ENCODE results near the gene SUSD1. TPM values are rescaled to one million over a fixed set of nuclear protein-coding genes. Genes with fewer than 3 reads are reported as not detected.

The SUSD1 gene
- total and polyA plus RNA-seq, 7 donors, result 0.42 to 3.4 (median 1.7) TPM

DNA sequence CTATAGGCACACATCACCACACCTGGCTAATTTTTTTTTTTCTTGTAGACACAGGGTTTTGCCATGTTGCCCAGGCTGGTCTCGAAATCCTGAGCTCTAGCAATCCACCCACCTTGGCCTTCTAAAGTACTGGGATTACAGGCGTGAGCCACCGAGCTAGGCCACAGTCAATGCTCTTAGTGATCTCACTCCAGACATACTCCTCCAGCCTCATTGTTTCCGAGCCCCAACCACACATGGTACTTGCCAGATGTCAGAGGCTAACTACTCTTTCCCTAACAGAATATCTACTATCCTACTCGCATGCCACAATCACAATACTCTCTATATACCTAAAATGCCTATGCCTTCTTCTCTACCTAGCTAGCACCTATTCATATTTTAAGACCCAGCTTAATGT lies 17.1 kb downstream of the SUSD1 start:
- no peak overlapping the region for H3K4me3 ChIP-seq
- H3K27ac ChIP-seq, result no peak overlapping the region
- intact Hi-C loops (cut with DNase I), result no loop called here
- no peaks in the 10 kb centered on the region for H3K36me3 ChIP-seq (ENCODE audit: insufficient read depth in 1 of 2, low read depth in 1 of 2)
- no peaks in the 10 kb centered on the region for H3K9me3 ChIP-seq
- no peak for ATAC-seq
- H3K27me3 ChIP-seq (ENCODE audit: insufficient read depth in 3 of 3, low read length in 2 of 3), result no peaks in the 10 kb centered on the region
- DNase-seq, result no peak
- H3K4me1 ChIP-seq, result no peaks in the 10 kb centered on the region
- TF ChIP-seq, protein P1, sequence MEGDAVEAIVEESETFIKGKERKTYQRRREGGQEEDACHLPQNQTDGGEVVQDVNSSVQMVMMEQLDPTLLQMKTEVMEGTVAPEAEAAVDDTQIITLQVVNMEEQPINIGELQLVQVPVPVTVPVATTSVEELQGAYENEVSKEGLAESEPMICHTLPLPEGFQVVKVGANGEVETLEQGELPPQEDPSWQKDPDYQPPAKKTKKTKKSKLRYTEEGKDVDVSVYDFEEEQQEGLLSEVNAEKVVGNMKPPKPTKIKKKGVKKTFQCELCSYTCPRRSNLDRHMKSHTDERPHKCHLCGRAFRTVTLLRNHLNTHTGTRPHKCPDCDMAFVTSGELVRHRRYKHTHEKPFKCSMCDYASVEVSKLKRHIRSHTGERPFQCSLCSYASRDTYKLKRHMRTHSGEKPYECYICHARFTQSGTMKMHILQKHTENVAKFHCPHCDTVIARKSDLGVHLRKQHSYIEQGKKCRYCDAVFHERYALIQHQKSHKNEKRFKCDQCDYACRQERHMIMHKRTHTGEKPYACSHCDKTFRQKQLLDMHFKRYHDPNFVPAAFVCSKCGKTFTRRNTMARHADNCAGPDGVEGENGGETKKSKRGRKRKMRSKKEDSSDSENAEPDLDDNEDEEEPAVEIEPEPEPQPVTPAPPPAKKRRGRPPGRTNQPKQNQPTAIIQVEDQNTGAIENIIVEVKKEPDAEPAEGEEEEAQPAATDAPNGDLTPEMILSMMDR (IDR thresholded peaks at IDR 0.05), result no peak
- 85 to 92% (median 90%) methylated on average over 5 of the region's 5 CpGs for WGBS, 3 donors

DNA sequence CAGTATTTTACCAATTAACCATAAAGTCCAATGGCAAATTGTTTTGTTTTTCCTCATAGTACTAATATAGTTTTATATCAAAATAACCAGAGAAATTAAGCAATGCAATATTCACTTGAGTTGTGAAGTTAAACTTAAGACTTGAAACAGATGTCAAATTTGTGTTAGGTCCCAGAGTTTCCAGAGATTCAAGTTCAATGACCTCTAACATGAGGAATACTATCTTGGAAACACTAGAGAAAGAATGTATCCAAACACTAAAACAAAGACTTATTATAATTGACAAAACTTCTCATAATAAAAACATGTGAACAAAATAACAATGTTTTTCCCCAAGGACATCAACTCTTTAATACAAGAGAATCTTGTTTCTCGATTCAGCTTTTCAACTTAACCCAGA lies 18.0 kb downstream of the SUSD1 start:
- Histone ChIP-seq H3K9me3 (no peaks in the 10 kb centered on the region), H3K4me3 (no peak overlapping the region), H3K36me3 (ENCODE audit: insufficient read depth in 1 of 2, low read depth in 1 of 2) (no peaks in the 10 kb centered on the region), H3K27ac (no peak overlapping the region), H3K4me1 (no peaks in the 10 kb centered on the region), H3K27me3 (ENCODE audit: insufficient read depth in 3 of 3, low read length in 2 of 3) (no peaks in the 10 kb centered on the region)
- ATAC-seq (no peak), DNase-seq (no peak)
- intact Hi-C loops (cut with DNase I), result no loop called here
- WGBS, 3 donors, result 26 to 41% (median 28%) methylated on average over 1 of the region's 1 CpG
- TF ChIP-seq, protein P1 (IDR thresholded peaks at IDR 0.05), result no peak

DNA sequence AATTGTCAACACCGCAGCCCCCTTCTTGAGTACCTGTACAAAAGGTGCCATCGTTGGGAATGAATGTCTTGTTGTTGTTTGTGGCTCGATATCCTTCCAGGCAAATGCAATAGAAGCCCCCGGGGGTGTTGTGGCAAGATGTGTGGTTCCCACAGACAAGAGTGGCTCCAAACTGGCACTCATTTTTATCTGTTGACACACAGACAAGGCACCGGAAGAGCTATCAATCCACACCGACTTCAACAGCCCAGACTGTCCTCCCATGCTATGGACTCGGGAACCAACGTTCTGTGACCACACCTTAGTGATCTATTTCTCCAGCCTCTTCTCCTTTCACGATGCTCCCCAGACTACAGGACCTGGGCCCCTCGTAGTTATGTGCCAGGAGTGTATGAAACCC lies 25.9 kb downstream of the SUSD1 start:
- Histone ChIP-seq H3K9me3 (no peaks in the 10 kb centered on the region), H3K27ac (no peak overlapping the region), H3K27me3 (ENCODE audit: insufficient read depth in 3 of 3, low read length in 2 of 3) (no peaks in the 10 kb centered on the region), H3K4me3 (no peak overlapping the region), H3K4me1 (no peaks in the 10 kb centered on the region), H3K36me3 (ENCODE audit: insufficient read depth in 1 of 2, low read depth in 1 of 2) (no peaks in the 10 kb centered on the region)
- WGBS, 3 donors, result 92 to 95% (median 95%) methylated on average over 10 of the region's 10 CpGs
- TF ChIP-seq, protein P1 (IDR thresholded peaks at IDR 0.05), result no peak
- intact Hi-C loops (cut with DNase I), result no loop called here
- DNase-seq, result no peak
- no peak for ATAC-seq

DNA sequence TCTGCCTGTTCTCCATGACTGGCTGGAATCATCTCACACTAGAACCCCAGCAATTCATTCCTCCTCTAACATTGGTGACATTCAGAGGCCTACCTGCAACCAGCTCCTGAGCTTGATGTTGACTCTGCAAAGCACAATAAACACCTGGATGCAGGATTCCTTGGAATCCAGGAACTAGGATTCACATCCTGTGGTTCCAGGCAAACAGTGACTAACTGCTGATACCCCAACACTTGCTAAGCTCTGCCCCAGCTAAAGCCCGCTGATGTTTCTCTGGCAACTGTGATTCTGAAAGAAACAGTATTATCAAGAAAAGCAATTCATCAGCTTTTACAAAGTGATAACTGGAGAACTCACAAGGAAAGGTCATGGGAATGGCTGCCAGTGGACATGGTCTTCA lies 29.2 kb downstream of the SUSD1 start:
- intact Hi-C loops (cut with DNase I), result no loop called here
- TF ChIP-seq, protein P1 (IDR thresholded peaks at IDR 0.05), result no peak
- DNase-seq (no peak), ATAC-seq (no peak)
- Histone ChIP-seq H3K4me1 (no peaks in the 10 kb centered on the region), H3K27me3 (ENCODE audit: insufficient read depth in 3 of 3, low read length in 2 of 3) (no peaks in the 10 kb centered on the region), H3K36me3 (ENCODE audit: insufficient read depth in 1 of 2, low read depth in 1 of 2) (no peaks in the 10 kb centered on the region), H3K4me3 (no peak overlapping the region), H3K9me3 (no peaks in the 10 kb centered on the region), H3K27ac (no peak overlapping the region)
- 94 to 100% (median 94%) methylated on average over 1 of the region's 1 CpG for WGBS, 3 donors

DNA sequence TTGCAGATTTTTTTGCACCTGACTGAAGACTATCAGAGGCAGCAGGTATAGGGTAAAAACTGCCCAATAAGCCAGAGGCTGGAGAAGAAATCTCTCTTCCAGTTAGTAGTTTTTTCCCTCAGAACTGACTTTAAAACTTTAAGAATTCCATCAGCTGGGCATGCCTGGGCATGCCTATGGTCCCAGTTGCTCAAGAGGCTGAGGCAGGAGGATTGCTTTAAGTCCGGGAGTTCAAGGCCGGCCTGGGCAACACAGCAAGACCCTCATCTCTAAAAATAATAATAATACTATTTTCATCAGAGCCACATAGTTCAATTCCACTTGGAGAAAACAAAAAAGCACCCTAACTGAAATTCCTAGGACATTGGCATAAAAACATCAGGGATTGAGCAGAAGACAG lies 30.3 kb downstream of the SUSD1 start:
- no peaks in the 10 kb centered on the region for H3K36me3 ChIP-seq (ENCODE audit: insufficient read depth in 1 of 2, low read depth in 1 of 2)
- ATAC-seq (no peak), DNase-seq (no peak)
- no peaks in the 10 kb centered on the region for H3K4me1 ChIP-seq
- no peaks in the 10 kb centered on the region for H3K27me3 ChIP-seq (ENCODE audit: insufficient read depth in 3 of 3, low read length in 2 of 3)
- H3K9me3 ChIP-seq, result no peaks in the 10 kb centered on the region
- no peak overlapping the region for H3K27ac ChIP-seq
- intact Hi-C loops (cut with DNase I), result no loop called here
- WGBS, 3 donors, result 98 to 99% (median 98%) methylated on average over 2 of the region's 2 CpGs
- no peak overlapping the region for H3K4me3 ChIP-seq
- TF ChIP-seq, protein P1 (IDR thresholded peaks at IDR 0.05), result no peak
